ENCODE results near the gene CTU2.

The CTU2 gene

DNA sequence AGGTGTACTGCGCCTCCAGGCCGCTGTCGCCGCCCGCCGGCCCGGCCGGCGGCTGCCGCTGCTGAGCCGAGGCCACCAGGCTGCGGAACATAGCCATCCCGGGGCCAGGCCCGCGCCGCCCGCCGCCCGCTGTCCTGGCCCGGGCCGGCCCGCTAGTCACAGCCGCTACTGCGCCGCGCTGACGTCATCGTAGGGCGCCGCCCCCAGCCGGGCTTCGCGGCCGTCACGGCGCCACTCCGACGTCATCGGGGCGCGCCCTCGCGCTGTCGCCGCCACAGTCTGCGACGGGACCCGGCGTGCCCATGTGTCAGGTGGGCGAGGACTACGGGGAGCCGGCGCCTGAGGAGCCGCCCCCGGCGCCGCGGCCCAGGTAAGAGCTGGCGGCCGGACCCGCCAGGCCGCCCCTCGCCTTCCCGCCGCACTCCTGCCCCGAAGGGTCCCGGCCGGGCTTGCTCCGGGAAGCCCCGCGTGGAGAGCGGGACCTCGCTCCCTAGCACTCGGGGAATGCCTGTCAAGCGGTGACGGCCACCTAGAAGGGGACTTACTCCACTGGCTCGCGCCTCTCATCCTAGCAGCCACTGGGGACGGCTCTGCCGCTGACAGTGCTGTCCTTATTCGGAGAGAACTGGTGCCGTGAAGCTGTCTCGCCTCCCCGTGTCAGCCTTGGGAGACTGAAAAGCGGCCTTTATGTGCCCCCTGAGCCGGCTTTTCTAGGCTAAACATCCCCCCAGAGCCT is at the start of gene CTU2, which contains the start of gene RNF166 (continued):
- TF ChIP-seq ZNF596 (tag by site-specific recombination; IDR thresholded peaks at IDR 0.05) (0 out of 2 replicates have a peak, but pooled peaks have one; percentile 14), ZNF169 (tag by site-specific recombination; IDR thresholded peaks at IDR 0.05) (no peak), ZNF660 (tag by site-specific recombination; IDR thresholded peaks at IDR 0.05) (peak; percentile 88), ZIC2 (tag by site-specific recombination; IDR thresholded peaks at IDR 0.05) (no peak), GLIS1 (tag by site-specific recombination; IDR thresholded peaks at IDR 0.05) (0 out of 2 replicates have a peak, but pooled peaks have one; percentile 25), ZNF707 (tag by site-specific recombination; IDR thresholded peaks at IDR 0.05) (no peak), ZNF792 (tag by site-specific recombination; IDR thresholded peaks at IDR 0.05) (no peak), ZFP69B (tag by site-specific recombination; IDR thresholded peaks at IDR 0.05) (0 out of 2 replicates have a peak, but pooled peaks have one; percentile 18), OSR2 (tag by site-specific recombination; IDR thresholded peaks at IDR 0.05) (peak; percentile 29; the same call in 1 of the 2 replicates), ZBTB8A (tag by site-specific recombination; IDR thresholded peaks at IDR 0.05) (peak; percentile 63), ZFHX2 (tag by site-specific recombination; conservative IDR thresholded peaks at IDR 0.05) (peak; percentile 74), GLI4 (tag by site-specific recombination; IDR thresholded peaks at IDR 0.05) (no peak), SCRT2 (tag by site-specific recombination; IDR thresholded peaks at IDR 0.05) (no peak), ZNF76 (tag by site-specific recombination; IDR thresholded peaks at IDR 0.05; ENCODE audit: borderline replicate concordance, low read depth) (peak; percentile 71; the same call in 1 of the 2 replicates), ZNF132 (tag by site-specific recombination; IDR thresholded peaks at IDR 0.05; ENCODE audit: borderline replicate concordance) (no peak), ZNF521 (tag by site-specific recombination; IDR thresholded peaks at IDR 0.05) (no peak), ZBTB21 (tag by site-specific recombination; IDR thresholded peaks at IDR 0.05) (peak; percentile 57; the same call in 1 of the 2 replicates), ZNF10 (tag by site-specific recombination; IDR thresholded peaks at IDR 0.05) (0 out of 2 replicates have a peak, but pooled peaks have one; percentile 24), ZNF558 (tag by site-specific recombination; IDR thresholded peaks at IDR 0.05) (no peak), KLF9 (tag by site-specific recombination; IDR thresholded peaks at IDR 0.05; ENCODE audit: low read depth) (peak; percentile 59; the same call in 1 of the 2 replicates), ZNF768 (tag by site-specific recombination; IDR thresholded peaks at IDR 0.05) (no peak)
- TF ChIP-seq, protein P1, sequence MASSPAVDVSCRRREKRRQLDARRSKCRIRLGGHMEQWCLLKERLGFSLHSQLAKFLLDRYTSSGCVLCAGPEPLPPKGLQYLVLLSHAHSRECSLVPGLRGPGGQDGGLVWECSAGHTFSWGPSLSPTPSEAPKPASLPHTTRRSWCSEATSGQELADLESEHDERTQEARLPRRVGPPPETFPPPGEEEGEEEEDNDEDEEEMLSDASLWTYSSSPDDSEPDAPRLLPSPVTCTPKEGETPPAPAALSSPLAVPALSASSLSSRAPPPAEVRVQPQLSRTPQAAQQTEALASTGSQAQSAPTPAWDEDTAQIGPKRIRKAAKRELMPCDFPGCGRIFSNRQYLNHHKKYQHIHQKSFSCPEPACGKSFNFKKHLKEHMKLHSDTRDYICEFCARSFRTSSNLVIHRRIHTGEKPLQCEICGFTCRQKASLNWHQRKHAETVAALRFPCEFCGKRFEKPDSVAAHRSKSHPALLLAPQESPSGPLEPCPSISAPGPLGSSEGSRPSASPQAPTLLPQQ (tag by site-specific recombination; IDR thresholded peaks at IDR 0.05) = peak; percentile 67
- TF ChIP-seq, protein P2, sequence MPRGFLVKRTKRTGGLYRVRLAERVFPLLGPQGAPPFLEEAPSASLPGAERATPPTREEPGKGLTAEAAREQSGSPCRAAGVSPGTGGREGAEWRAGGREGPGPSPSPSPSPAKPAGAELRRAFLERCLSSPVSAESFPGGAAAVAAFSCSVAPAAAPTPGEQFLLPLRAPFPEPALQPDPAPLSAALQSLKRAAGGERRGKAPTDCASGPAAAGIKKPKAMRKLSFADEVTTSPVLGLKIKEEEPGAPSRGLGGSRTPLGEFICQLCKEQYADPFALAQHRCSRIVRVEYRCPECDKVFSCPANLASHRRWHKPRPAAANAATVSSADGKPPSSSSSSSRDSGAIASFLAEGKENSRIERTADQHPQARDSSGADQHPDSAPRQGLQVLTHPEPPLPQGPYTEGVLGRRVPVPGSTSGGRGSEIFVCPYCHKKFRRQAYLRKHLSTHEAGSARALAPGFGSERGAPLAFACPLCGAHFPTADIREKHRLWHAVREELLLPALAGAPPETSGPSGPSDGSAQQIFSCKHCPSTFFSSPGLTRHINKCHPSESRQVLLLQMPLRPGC (tag by site-specific recombination; IDR thresholded peaks at IDR 0.05) = no peak
- TF ChIP-seq, protein P3, sequence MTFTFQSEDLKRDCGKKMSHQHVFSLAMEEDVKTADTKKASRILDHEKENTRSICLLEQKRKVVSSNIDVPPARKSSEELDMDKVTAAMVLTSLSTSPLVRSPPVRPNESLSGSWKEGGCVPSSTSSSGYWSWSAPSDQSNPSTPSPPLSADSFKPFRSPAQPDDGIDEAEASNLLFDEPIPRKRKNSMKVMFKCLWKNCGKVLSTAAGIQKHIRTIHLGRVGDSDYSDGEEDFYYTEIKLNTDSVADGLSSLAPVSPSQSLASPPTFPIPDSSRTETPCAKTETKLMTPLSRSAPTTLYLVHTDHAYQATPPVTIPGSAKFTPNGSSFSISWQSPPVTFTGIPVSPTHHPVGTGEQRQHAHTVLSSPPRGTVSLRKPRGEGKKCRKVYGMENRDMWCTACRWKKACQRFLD (tag by site-specific recombination; IDR thresholded peaks at IDR 0.05) = no peak
- TF ChIP-seq, protein P4, sequence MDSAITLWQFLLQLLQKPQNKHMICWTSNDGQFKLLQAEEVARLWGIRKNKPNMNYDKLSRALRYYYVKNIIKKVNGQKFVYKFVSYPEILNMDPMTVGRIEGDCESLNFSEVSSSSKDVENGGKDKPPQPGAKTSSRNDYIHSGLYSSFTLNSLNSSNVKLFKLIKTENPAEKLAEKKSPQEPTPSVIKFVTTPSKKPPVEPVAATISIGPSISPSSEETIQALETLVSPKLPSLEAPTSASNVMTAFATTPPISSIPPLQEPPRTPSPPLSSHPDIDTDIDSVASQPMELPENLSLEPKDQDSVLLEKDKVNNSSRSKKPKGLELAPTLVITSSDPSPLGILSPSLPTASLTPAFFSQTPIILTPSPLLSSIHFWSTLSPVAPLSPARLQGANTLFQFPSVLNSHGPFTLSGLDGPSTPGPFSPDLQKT (IDR thresholded peaks at IDR 0.05; ENCODE audit: borderline replicate concordance, low read depth, low read length) = no peak
- TF ChIP-seq, protein P5, sequence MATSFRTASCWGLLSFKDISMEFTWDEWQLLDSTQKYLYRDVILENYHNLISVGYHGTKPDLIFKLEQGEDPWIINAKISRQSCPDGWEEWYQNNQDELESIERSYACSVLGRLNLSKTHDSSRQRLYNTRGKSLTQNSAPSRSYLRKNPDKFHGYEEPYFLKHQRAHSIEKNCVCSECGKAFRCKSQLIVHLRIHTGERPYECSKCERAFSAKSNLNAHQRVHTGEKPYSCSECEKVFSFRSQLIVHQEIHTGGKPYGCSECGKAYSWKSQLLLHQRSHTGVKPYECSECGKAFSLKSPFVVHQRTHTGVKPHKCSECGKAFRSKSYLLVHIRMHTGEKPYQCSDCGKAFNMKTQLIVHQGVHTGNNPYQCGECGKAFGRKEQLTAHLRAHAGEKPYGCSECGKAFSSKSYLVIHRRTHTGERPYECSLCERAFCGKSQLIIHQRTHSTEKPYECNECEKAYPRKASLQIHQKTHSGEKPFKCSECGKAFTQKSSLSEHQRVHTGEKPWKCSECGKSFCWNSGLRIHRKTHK (tag by site-specific recombination; IDR thresholded peaks at IDR 0.05) = no peak
- TF ChIP-seq, protein P6, sequence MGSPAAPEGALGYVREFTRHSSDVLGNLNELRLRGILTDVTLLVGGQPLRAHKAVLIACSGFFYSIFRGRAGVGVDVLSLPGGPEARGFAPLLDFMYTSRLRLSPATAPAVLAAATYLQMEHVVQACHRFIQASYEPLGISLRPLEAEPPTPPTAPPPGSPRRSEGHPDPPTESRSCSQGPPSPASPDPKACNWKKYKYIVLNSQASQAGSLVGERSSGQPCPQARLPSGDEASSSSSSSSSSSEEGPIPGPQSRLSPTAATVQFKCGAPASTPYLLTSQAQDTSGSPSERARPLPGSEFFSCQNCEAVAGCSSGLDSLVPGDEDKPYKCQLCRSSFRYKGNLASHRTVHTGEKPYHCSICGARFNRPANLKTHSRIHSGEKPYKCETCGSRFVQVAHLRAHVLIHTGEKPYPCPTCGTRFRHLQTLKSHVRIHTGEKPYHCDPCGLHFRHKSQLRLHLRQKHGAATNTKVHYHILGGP (tag by site-specific recombination; IDR thresholded peaks at IDR 0.05) = no peak

Measured in HEK293 (cell line).